GM12801 (cell line): Measurements from ENCODE around the gene QSOX2.

Source experiments
- TF ChIP-seq, protein P1 (sequence below): IDR thresholded peaks from one replicate; pipeline ENCODE4 v1.5.1; 2011; ENCODE audit warnings: control low read depth; ENCODE audit not compliant: insufficient read length; ENCODE audit errors: extremely low read depth

Gene QSOX2

GRCh38 chr9:136280535-136281315 lies 35.1 kb upstream of the QSOX2 start:
- TF ChIP-seq, protein P1, sequence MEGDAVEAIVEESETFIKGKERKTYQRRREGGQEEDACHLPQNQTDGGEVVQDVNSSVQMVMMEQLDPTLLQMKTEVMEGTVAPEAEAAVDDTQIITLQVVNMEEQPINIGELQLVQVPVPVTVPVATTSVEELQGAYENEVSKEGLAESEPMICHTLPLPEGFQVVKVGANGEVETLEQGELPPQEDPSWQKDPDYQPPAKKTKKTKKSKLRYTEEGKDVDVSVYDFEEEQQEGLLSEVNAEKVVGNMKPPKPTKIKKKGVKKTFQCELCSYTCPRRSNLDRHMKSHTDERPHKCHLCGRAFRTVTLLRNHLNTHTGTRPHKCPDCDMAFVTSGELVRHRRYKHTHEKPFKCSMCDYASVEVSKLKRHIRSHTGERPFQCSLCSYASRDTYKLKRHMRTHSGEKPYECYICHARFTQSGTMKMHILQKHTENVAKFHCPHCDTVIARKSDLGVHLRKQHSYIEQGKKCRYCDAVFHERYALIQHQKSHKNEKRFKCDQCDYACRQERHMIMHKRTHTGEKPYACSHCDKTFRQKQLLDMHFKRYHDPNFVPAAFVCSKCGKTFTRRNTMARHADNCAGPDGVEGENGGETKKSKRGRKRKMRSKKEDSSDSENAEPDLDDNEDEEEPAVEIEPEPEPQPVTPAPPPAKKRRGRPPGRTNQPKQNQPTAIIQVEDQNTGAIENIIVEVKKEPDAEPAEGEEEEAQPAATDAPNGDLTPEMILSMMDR: no peak

GRCh38 chr9:136279471-136279870 lies 33.9 kb upstream of the QSOX2 start:
- TF ChIP-seq, protein P1: no peak

- TF ChIP-seq, protein P1: no peak
Measured at GRCh38 chr9:136278894-136279293, 33.3 kb upstream of the QSOX2 start.

DNA sequence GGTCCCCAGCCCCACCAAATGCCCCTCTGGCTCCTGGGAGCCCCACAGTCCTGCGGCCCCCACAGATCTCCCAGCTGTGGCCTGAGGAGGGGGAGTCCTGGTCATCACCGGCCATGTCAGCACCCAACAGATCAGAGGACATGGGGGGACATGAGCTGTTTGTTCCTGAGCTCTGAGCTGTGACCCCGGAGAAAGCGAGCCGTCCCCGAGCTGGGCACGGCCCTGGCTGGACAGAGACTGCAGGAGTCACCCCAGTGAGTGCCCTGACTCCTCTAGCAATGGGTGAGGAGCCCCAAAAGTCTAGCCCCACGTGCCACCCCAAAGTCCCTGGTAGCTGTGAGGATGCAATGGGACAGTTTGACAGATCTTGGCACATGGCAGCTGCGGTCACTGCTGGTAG lies 32.6 kb upstream of the QSOX2 start:
- TF ChIP-seq, protein P1: no peak

DNA sequence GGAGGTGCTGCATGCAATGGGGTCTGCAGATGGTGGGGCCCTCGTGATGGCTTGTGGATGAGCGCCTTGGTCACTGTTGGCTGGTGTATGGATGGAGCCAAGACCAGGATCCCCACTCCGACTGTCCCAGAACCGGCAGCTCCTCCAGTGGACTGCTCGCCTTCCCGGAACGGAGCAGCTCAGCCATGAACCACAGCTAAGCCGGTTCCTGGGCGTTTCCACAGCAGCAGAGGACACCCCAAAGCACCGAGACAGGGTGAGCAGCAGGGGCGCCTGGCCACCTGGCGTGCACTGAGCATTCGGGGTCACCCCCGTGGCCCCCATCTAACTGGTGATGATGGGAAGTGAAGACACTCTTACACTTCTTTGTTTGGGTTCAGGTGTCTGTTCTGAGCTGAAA lies 32.1 kb upstream of the QSOX2 start:
- TF ChIP-seq, protein P1: no peak

DNA sequence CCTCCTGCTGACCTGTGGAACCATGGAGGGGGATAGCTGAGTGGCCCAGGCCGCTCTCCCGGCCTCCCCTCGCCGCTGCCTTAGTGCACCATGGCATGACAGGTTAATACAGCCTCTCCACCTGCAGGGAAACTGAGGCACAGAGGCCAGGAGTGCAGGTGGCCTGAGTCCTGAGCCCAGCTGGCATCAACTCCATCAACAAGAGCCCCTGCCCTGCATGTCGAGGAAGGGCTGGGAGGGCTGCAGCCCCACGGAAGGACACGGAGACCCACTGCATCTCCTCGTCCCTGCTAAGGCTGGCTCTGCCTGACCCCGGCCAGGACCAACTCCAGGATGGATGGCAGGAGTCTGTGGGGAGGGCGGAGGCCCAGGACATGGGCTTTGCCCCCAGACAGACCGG lies 31.1 kb upstream of the QSOX2 start:
- TF ChIP-seq, protein P1: no peak

DNA sequence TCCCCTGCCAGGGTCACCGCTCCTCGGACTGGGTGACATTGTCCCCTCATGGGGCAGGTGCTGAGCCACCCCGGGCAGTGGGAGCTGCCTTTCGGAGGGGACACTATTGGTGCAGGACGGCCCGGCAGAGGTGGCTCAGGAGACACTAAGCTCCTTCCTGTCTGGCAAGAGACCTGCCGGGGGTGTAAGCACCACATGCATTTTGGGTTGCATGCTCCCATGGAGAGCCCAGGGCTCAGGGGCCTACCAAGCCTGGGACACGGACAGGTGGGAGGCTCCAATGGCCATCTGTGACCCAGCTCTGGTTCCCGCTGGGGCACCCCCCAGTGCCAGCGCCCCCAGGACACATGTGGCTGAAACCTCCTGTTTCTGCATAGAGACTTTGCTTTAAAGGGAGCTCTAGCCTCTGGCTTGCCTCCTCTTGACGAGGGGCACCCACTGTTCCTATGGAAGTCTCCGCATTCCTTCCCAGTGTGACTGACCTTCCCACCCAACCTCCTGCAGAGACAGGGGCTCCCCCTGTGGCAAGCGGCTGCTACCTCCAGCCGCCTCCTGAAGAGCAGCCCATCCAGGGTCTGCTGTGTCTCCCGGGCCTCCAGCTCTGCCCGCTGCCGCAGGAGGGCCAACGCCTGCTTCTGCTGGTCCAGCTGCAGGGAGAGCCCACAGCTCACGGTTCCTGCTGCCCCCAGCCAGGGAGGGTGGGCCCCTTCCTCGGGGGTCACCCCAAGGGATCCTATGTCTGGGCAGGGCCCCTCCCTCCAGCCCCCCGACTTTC lies 30.2 kb upstream of the QSOX2 start:
- TF ChIP-seq, protein P1: no peak
